OCI-LY7 (cell line): Measurements from ENCODE around the gene TFAP2E.

ENCODE experiments used
- EZH2phosphoT487 ChIP-seq: fragments of 200-600 bp; sonication (generic); IDR thresholded peaks from 2 replicates; pipeline ENCODE4 v1.6.1; 2018; ENCODE audit warnings: low read depth, borderline replicate concordance, mild to moderate bottlenecking, mixed run types, antibody characterized with exemption, low read length, moderate library complexity, mixed read lengths
- TF ChIP-seq, protein P1 (sequence below): fragments of 200-600 bp; sonication (generic); conservative IDR thresholded peaks from 2 replicates; pipeline ENCODE4 v1.5.1; 2014; ENCODE audit warnings: mild to moderate bottlenecking, antibody characterized with exemption, low read length, moderate library complexity, mixed read lengths

DNA sequence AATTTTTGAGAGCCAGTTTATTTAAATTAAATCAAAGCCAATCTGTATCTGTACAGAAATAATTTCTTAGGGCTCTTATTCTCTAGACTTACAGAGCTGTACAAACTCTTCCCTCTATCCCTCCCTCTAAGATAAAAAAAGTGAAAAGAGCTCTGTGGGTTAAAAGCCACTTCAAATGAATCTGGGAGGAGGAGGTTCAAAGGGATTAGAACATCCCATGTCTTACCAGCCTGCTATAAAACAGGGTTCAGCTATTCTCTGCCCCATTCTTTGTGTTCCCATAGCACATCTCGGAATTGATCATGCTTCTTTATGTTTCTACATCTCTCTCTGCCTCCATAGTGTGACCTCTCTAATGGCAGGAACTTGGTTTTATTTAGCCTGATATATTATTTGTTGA is 35.3 kb upstream of the TFAP2E start:
- TF ChIP-seq, protein P1, sequence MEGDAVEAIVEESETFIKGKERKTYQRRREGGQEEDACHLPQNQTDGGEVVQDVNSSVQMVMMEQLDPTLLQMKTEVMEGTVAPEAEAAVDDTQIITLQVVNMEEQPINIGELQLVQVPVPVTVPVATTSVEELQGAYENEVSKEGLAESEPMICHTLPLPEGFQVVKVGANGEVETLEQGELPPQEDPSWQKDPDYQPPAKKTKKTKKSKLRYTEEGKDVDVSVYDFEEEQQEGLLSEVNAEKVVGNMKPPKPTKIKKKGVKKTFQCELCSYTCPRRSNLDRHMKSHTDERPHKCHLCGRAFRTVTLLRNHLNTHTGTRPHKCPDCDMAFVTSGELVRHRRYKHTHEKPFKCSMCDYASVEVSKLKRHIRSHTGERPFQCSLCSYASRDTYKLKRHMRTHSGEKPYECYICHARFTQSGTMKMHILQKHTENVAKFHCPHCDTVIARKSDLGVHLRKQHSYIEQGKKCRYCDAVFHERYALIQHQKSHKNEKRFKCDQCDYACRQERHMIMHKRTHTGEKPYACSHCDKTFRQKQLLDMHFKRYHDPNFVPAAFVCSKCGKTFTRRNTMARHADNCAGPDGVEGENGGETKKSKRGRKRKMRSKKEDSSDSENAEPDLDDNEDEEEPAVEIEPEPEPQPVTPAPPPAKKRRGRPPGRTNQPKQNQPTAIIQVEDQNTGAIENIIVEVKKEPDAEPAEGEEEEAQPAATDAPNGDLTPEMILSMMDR: no peak
- TF ChIP-seq EZH2phosphoT487: no peak
